T-helper 1 cell treated with Interleukin-12 subunit alpha and Interleukin-12 subunit beta and Interleukin-4 antibody, amounts not matched to agents 30 μg/mL and 1 μg/mL, for 36 hours (primary cell): ENCODE results near the gene MED9.

Experiments
- H3K27ac Mint-ChIP-seq: one replicate; pipeline ENCODE4 v1.8.0; 2021; ENCODE audit warnings: mild to moderate bottlenecking, mixed read lengths
- H3K27me3 Mint-ChIP-seq: one replicate; pipeline ENCODE4 v1.8.0; 2021; ENCODE audit warnings: low read depth, mixed read lengths
- H3K36me3 Mint-ChIP-seq: one replicate; pipeline ENCODE4 v1.8.0; 2021; ENCODE audit warnings: low read depth, mixed read lengths
- H3K4me1 Mint-ChIP-seq: one replicate; pipeline ENCODE4 v1.8.0; 2021; ENCODE audit warnings: low read depth, mixed read lengths
- H3K4me3 Mint-ChIP-seq: one replicate; pipeline ENCODE4 v1.8.0; 2021; ENCODE audit warnings: mild to moderate bottlenecking, moderate library complexity, mixed read lengths
- H3K9me3 Mint-ChIP-seq: one replicate; pipeline ENCODE4 v1.8.0; 2021; ENCODE audit warnings: mixed read lengths

MED9 gene

GRCh38 chr17:17491031-17491471, 14.3 kb downstream of the MED9 start:
- Mint-ChIP-seq H3K4me3 (no peak overlapping the region), H3K27me3 (peaks cover 18% of the 10 kb centered on the region), H3K27ac (no peak overlapping the region), H3K36me3 (peaks cover 21% of the 10 kb centered on the region), H3K9me3 (no peaks in the 10 kb centered on the region), H3K4me1 (peaks cover 11% of the 10 kb centered on the region)

GRCh38 chr17:17491546-17491988, 14.8 kb downstream of the MED9 start:
- no peaks in the 10 kb centered on the region for H3K9me3 Mint-ChIP-seq
- H3K36me3 Mint-ChIP-seq = peaks cover 21% of the 10 kb centered on the region

GRCh38 chr17:17492085-17492484, 15.3 kb downstream of the MED9 start:
- Mint-ChIP-seq H3K27ac (no peak overlapping the region), H3K27me3 (peaks cover 18% of the 10 kb centered on the region), H3K36me3 (peaks cover 17% of the 10 kb centered on the region), H3K4me1 (peaks cover 9% of the 10 kb centered on the region), H3K9me3 (no peaks in the 10 kb centered on the region), H3K4me3 (no peak overlapping the region)

More at GRCh38 chr17:17491546-17491988, 14.8 kb downstream of the MED9 start:
- Mint-ChIP-seq H3K27me3 (peaks cover 18% of the 10 kb centered on the region), H3K4me3 (no peak overlapping the region), H3K27ac (no peak overlapping the region), H3K4me1 (peaks cover 11% of the 10 kb centered on the region)

GRCh38 chr17:17492571-17492970, 15.8 kb downstream of the MED9 start:
- peaks cover 18% of the 10 kb centered on the region for H3K27me3 Mint-ChIP-seq
- H3K27ac Mint-ChIP-seq = no peak overlapping the region
- no peak overlapping the region for H3K4me3 Mint-ChIP-seq
- peaks cover 6% of the 10 kb centered on the region for H3K4me1 Mint-ChIP-seq
- H3K36me3 Mint-ChIP-seq = peaks cover 12% of the 10 kb centered on the region
- no peaks in the 10 kb centered on the region for H3K9me3 Mint-ChIP-seq

- Mint-ChIP-seq H3K27me3 (peaks cover 18% of the 10 kb centered on the region), H3K4me3 (no peak overlapping the region), H3K27ac (no peak overlapping the region), H3K4me1 (peaks cover 6% of the 10 kb centered on the region), H3K36me3 (peaks cover 7% of the 10 kb centered on the region), H3K9me3 (no peaks in the 10 kb centered on the region)
Observed at GRCh38 chr17:17493249-17493985, 16.6 kb downstream of the MED9 start.

GRCh38 chr17:17493986-17494466, 17.2 kb downstream of the MED9 start:
- Mint-ChIP-seq H3K27me3 (peaks cover 18% of the 10 kb centered on the region), H3K36me3 (peaks cover 7% of the 10 kb centered on the region), H3K4me1 (peaks cover 6% of the 10 kb centered on the region), H3K4me3 (no peak overlapping the region), H3K27ac (no peak overlapping the region), H3K9me3 (no peaks in the 10 kb centered on the region)

GRCh38 chr17:17494499-17494869, 17.7 kb downstream of the MED9 start:
- H3K36me3 Mint-ChIP-seq = peaks cover 7% of the 10 kb centered on the region
- H3K9me3 Mint-ChIP-seq = no peaks in the 10 kb centered on the region
- H3K4me1 Mint-ChIP-seq = peaks cover 6% of the 10 kb centered on the region
- no peak overlapping the region for H3K27ac Mint-ChIP-seq
- H3K4me3 Mint-ChIP-seq = no peak overlapping the region
- peaks cover 18% of the 10 kb centered on the region for H3K27me3 Mint-ChIP-seq

- peaks cover 4% of the 10 kb centered on the region for H3K4me1 Mint-ChIP-seq
- no peak overlapping the region for H3K27ac Mint-ChIP-seq
- H3K9me3 Mint-ChIP-seq = no peaks in the 10 kb centered on the region
- peaks cover 18% of the 10 kb centered on the region for H3K27me3 Mint-ChIP-seq
- H3K36me3 Mint-ChIP-seq = peaks cover 7% of the 10 kb centered on the region
- peak overlapping the region; percentile 87 for H3K4me3 Mint-ChIP-seq
Observed at GRCh38 chr17:17494870-17495535, 18.2 kb downstream of the MED9 start.

- H3K36me3 Mint-ChIP-seq = peaks cover 7% of the 10 kb centered on the region
- peaks cover 18% of the 10 kb centered on the region for H3K27me3 Mint-ChIP-seq
- peak overlapping the region; percentile 87 for H3K4me3 Mint-ChIP-seq
- no peaks in the 10 kb centered on the region for H3K9me3 Mint-ChIP-seq
- H3K4me1 Mint-ChIP-seq = peaks cover 4% of the 10 kb centered on the region
- no peak overlapping the region for H3K27ac Mint-ChIP-seq
Observed at GRCh38 chr17:17495536-17496188, 18.9 kb downstream of the MED9 start.

GRCh38 chr17:17496189-17497064, 19.6 kb downstream of the MED9 start, which contains the start of gene RASD1:
TSS of gene RASD1 (minus strand) at chr17:17496395. CDS start at chr17:17496181, 214 bp downstream.
- Mint-ChIP-seq H3K4me3 (peak within 1 kb of the TSS; percentile 87), H3K4me1 (peaks cover 4% of the 10 kb centered on the region), H3K27me3 (peaks cover 18% of the 10 kb centered on the region), H3K9me3 (no peaks in the 10 kb centered on the region), H3K36me3 (peaks cover 7% of the 10 kb centered on the region), H3K27ac (no peak within 1 kb of the TSS)

GRCh38 chr17:17497065-17497844, 20.5 kb downstream of the MED9 start:
- H3K4me3 Mint-ChIP-seq = no peak overlapping the region
- peaks cover 4% of the 10 kb centered on the region for H3K4me1 Mint-ChIP-seq
- no peak overlapping the region for H3K27ac Mint-ChIP-seq
- no peaks in the 10 kb centered on the region for H3K9me3 Mint-ChIP-seq
- peaks cover 4% of the 10 kb centered on the region for H3K36me3 Mint-ChIP-seq
- H3K27me3 Mint-ChIP-seq = peaks cover 18% of the 10 kb centered on the region

- no peak overlapping the region for H3K4me3 Mint-ChIP-seq
- H3K36me3 Mint-ChIP-seq = no peaks in the 10 kb centered on the region
- no peaks in the 10 kb centered on the region for H3K9me3 Mint-ChIP-seq
- no peak overlapping the region for H3K27ac Mint-ChIP-seq
- peaks cover 4% of the 10 kb centered on the region for H3K4me1 Mint-ChIP-seq
- H3K27me3 Mint-ChIP-seq = peaks cover 18% of the 10 kb centered on the region
Observed at GRCh38 chr17:17497845-17498520, 21.2 kb downstream of the MED9 start.
